ENCODE data around the gene NINJ1. TPM values are rescaled to one million over a fixed set of nuclear protein-coding genes. Genes with fewer than 3 reads are reported as not detected.

Gene NINJ1
- total RNA-seq, 1 experiment from 2014 or later = 26.7 TPM

DNA sequence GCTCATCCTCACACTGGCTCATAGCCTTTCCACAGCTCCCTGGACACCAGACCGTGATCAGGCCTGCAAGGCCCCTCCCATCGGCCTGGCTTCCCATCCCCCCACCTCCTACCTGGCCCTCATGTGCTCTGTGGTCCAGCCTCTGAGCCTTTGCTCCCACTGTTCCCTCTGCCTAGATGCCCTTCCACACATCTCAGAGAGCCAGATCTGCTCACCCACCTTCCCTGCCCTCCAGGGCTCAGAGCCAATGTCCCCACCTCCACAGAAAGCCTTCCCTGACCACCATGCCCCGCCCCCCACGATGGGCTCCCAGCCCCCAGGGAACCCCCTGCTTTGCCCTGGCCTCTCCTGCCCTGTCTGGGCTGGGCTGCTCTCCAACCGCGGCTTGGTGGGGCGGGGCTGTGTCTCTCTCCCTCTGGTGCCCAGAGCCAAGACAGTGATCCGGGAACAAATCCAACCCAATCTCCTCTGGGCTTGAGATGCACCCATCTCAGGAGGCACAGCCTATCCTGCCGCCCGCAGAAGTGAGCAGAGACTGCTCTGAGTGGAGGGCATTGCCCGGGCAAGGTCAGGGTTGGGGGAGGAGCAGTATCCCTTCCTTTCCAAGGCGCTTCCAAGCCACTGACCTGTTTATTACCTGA, 1.6 kb downstream of the NINJ1 start:
- intact Hi-C loops (cut with micrococcal nuclease; ENCODE audit: unreplicated experiment) = no loop called here
- Histone ChIP-seq H3K27me3 (ENCODE audit: control insufficient read depth, insufficient read depth, low read length) (no peaks in the 10 kb centered on the region), H3K27ac (ENCODE audit: low read length) (peak overlapping the region; percentile 66), H3K4me1 (ENCODE audit: control insufficient read depth, insufficient read depth, low read length) (peaks cover 21% of the 10 kb centered on the region), H3K9me3 (ENCODE audit: control insufficient read depth, insufficient read depth, low read depth, low read length) (no peaks in the 10 kb centered on the region), H3K36me3 (ENCODE audit: control insufficient read depth, insufficient read depth, low read length) (no peaks in the 10 kb centered on the region; the same call in 1 of the 2 replicates), H3K4me3 (ENCODE audit: low read depth in 2 of 2, low read length in 2 of 2) (peak overlapping the region; percentile 62 to 69)
- ChIA-PET CTCF (no interaction called here), POLR2A (no interaction called here)
- no TSS peak for BruUV-seq (replicated peaks)
- no peak for DNase-seq (ENCODE audit: low read depth, low spot score)
- in situ Hi-C loops (cut with HindIII; ENCODE audit: low pct_unique_long_range_greater_than_20kb, low sequenced_read_pairs) = no loop called here
- ATAC-seq = peak; percentile 8; the same call in 1 of the 2 replicates
- no peak for TF ChIP-seq TCF7L2 (IDR thresholded peaks at IDR 0.05; ENCODE audit: low read depth, low read length)
- TF ChIP-seq, protein P1, sequence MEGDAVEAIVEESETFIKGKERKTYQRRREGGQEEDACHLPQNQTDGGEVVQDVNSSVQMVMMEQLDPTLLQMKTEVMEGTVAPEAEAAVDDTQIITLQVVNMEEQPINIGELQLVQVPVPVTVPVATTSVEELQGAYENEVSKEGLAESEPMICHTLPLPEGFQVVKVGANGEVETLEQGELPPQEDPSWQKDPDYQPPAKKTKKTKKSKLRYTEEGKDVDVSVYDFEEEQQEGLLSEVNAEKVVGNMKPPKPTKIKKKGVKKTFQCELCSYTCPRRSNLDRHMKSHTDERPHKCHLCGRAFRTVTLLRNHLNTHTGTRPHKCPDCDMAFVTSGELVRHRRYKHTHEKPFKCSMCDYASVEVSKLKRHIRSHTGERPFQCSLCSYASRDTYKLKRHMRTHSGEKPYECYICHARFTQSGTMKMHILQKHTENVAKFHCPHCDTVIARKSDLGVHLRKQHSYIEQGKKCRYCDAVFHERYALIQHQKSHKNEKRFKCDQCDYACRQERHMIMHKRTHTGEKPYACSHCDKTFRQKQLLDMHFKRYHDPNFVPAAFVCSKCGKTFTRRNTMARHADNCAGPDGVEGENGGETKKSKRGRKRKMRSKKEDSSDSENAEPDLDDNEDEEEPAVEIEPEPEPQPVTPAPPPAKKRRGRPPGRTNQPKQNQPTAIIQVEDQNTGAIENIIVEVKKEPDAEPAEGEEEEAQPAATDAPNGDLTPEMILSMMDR (IDR thresholded peaks at IDR 0.05) = no peak
- no peak for TF ChIP-seq SIN3A (IDR thresholded peaks at IDR 0.05; ENCODE audit: borderline replicate concordance, insufficient read depth, low read depth, low read length)
- no peak for TF ChIP-seq POLR2AphosphoS5 (IDR thresholded peaks at IDR 0.05; ENCODE audit: low read depth, low read length)
- no peak for TF ChIP-seq REST (IDR thresholded peaks at IDR 0.05; ENCODE audit: insufficient read depth in 1 of 2, low read depth in 2 of 2, low read length in 1 of 2)

DNA sequence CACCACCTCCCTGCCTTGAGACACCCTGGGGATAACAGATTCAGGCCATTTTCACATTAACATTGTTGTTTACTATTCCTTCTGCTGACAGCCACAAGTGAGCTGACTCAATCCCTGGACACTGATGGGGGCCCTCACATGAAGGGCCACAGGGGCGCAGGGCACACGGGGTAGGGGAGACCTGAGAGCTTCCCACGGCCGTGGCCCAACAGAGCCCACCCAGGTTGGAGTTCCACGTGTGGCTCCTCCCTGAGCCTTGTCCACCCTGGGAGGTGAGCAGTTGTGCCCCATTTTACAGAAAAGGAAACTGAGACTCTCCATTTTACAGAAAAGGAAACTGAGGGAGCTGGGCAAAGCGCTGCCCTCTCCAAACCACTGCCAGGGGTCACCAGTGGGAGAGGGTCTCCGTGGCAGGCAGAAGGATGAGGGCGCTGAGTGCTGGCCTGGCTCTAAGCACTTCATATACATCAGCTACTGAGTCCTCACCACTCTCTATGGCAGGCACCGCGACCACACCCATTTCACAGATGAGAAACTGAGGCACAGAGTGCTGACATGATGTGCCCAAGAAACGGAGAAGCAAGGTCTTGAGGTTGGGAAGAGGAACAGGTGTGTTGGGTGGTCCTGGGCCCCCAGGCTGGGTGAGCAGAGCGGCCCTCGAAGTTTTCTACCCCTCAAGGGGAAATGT, 2.3 kb downstream of the NINJ1 start:
- no peak overlapping the region for H3K4me3 ChIP-seq (ENCODE audit: low read depth in 2 of 2, low read length in 2 of 2)
- peak overlapping the region; percentile 66; the same call in 1 of the 2 replicates for H3K27ac ChIP-seq (ENCODE audit: low read length)

More for the DNA sequence above, 2.3 kb downstream of the NINJ1 start:
- POLR2A ChIA-PET = no interaction called here
- H3K9me3 ChIP-seq (ENCODE audit: control insufficient read depth, insufficient read depth, low read depth, low read length) = no peaks in the 10 kb centered on the region
- no peak for TF ChIP-seq POLR2AphosphoS5 (IDR thresholded peaks at IDR 0.05; ENCODE audit: low read depth, low read length)
- TF ChIP-seq, protein P1 (IDR thresholded peaks at IDR 0.05) = no peak
- no peak for TF ChIP-seq SIN3A (IDR thresholded peaks at IDR 0.05; ENCODE audit: borderline replicate concordance, insufficient read depth, low read depth, low read length)
- no peak for TF ChIP-seq REST (IDR thresholded peaks at IDR 0.05; ENCODE audit: insufficient read depth in 1 of 2, low read depth in 2 of 2, low read length in 1 of 2)
- no peak for TF ChIP-seq TCF7L2 (IDR thresholded peaks at IDR 0.05; ENCODE audit: low read depth, low read length)
- peaks cover 21% of the 10 kb centered on the region for H3K4me1 ChIP-seq (ENCODE audit: control insufficient read depth, insufficient read depth, low read length)
- no peak for DNase-seq (ENCODE audit: low read depth, low spot score)
- no peaks in the 10 kb centered on the region for H3K27me3 ChIP-seq (ENCODE audit: control insufficient read depth, insufficient read depth, low read length)
- H3K36me3 ChIP-seq (ENCODE audit: control insufficient read depth, insufficient read depth, low read length) = no peaks in the 10 kb centered on the region; the same call in 1 of the 2 replicates
- intact Hi-C loops (cut with micrococcal nuclease; ENCODE audit: unreplicated experiment) = no loop called here
- CTCF ChIA-PET = interaction anchor here (0.6 kb wide), 1 partner anchor 182 kb away, joined by 6 read pairs; no protein-coding TSS in a partner anchor
- no TSS peak for BruUV-seq (replicated peaks)
- in situ Hi-C loops (cut with HindIII; ENCODE audit: low pct_unique_long_range_greater_than_20kb, low sequenced_read_pairs) = no loop called here
- no peak for ATAC-seq
